ENCODE data around the gene ENOX2. TPM values are rescaled to one million over a fixed set of nuclear protein-coding genes. Genes with fewer than 3 reads are reported as not detected.

ENOX2 gene
- polyA plus RNA-seq, 1 donor from 2014 or later: 48.7 TPM

DNA sequence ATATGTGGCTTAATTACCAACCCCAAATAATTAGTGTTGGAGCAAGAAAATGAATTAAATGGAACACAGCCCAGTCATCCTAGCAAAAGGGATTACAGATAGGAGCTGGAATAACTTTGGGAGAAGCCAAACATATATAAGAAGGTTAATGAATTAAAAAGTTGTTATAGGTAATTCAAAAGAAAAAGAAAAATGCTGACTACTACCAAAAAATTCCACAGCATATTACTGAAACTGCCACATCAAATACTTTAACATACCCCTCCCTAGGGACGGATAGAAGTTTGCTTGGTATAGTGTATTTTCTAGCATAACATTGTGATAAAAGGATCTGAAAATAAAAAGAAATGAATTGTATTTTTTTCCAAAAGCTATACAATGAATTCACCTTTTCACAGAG, 99.5 kb downstream of the ENOX2 start:
- Histone ChIP-seq H4K20me1 (ENCODE audit: insufficient read depth) (no peaks in the 10 kb centered on the region), H3K27me3 (ENCODE audit: insufficient read depth, low read depth, low read length) (no peaks in the 10 kb centered on the region), H3K36me3 (ENCODE audit: insufficient read depth, low read length) (no peaks in the 10 kb centered on the region), H3K4me2 (ENCODE audit: low read length) (no peak overlapping the region), H3K79me2 (replicated peaks; ENCODE audit: insufficient read depth, low read length) (no peaks in the 10 kb centered on the region), H3K27ac (ENCODE audit: low read length) (no peak overlapping the region), H3K9me2 (ENCODE audit: insufficient read depth, low read length) (no peaks in the 10 kb centered on the region), H3F3A (ENCODE audit: insufficient read depth, low read length, poor library complexity, severe bottlenecking) (no peaks in the 10 kb centered on the region), H3K9me3 (ENCODE audit: low read length) (no peaks in the 10 kb centered on the region), H3K4me3 (ENCODE audit: low read length) (no peak overlapping the region), H2AFZ (ENCODE audit: low read depth, low read length) (no peak overlapping the region), H3K9ac (ENCODE audit: low read length) (no peak overlapping the region)
- TF ChIP-seq EP300 (conservative IDR thresholded peaks at IDR 0.05; ENCODE audit: poor library complexity, severe bottlenecking) (no peak), POLR2AphosphoS5 (IDR thresholded peaks at IDR 0.05) (no peak), SMC3 (conservative IDR thresholded peaks at IDR 0.05; ENCODE audit: poor library complexity) (no peak), EZH2 (IDR thresholded peaks at IDR 0.05; ENCODE audit: borderline replicate concordance, insufficient read depth, low read length, poor library complexity, severe bottlenecking) (no peak), RAD21 (conservative IDR thresholded peaks at IDR 0.05) (no peak)

DNA sequence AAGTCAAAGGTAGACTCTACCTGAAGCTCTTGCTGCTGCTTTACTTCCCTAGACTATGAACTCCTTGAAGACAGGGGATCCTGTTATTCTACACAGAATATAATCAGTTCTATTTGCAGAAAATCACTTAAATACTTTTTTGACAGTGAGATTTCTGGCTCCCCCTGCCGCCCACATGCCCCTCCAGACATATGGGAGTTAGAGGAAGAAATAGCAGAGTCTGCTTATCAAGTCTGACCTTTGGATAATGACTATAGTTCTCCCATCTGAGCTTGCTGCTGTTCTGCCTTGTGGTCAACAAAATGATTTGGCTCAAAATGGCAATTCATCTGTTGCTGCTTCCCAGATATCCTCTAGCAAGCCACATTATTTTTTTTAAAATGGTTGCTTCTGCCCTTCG, 101.1 kb downstream of the ENOX2 start:
- H3K9me2 ChIP-seq (ENCODE audit: insufficient read depth, low read length): no peaks in the 10 kb centered on the region
- no peaks in the 10 kb centered on the region for H3K79me2 ChIP-seq (replicated peaks; ENCODE audit: insufficient read depth, low read length)
- H3K9me3 ChIP-seq (ENCODE audit: low read length): no peaks in the 10 kb centered on the region
- H3K4me2 ChIP-seq (ENCODE audit: low read length): no peak overlapping the region
- H3K36me3 ChIP-seq (ENCODE audit: insufficient read depth, low read length): no peaks in the 10 kb centered on the region
- H3K9ac ChIP-seq (ENCODE audit: low read length): no peak overlapping the region
- H3K4me3 ChIP-seq (ENCODE audit: low read length): no peak overlapping the region
- TF ChIP-seq TAF1 (IDR thresholded peaks at IDR 0.05; ENCODE audit: low read depth) (no peak), RAD21 (conservative IDR thresholded peaks at IDR 0.05) (no peak), POLR2AphosphoS5 (IDR thresholded peaks at IDR 0.05) (no peak), MXI1 (conservative IDR thresholded peaks at IDR 0.05; ENCODE audit: poor library complexity, severe bottlenecking) (no peak), EP300 (conservative IDR thresholded peaks at IDR 0.05; ENCODE audit: poor library complexity, severe bottlenecking) (no peak), CTCF (IDR thresholded peaks at IDR 0.05; ENCODE audit: poor library complexity, severe bottlenecking) (no peak), EZH2 (IDR thresholded peaks at IDR 0.05; ENCODE audit: borderline replicate concordance, insufficient read depth, low read length, poor library complexity, severe bottlenecking) (no peak), REST (IDR thresholded peaks at IDR 0.05; ENCODE audit: borderline replicate concordance) (no peak), SMC3 (conservative IDR thresholded peaks at IDR 0.05; ENCODE audit: poor library complexity) (no peak)
- H3K27ac ChIP-seq (ENCODE audit: low read length): no peak overlapping the region
- H4K20me1 ChIP-seq (ENCODE audit: insufficient read depth): no peaks in the 10 kb centered on the region
- no peaks in the 10 kb centered on the region for H3F3A ChIP-seq (ENCODE audit: insufficient read depth, low read length, poor library complexity, severe bottlenecking)
- no peak overlapping the region for H2AFZ ChIP-seq (ENCODE audit: low read depth, low read length)
- H3K27me3 ChIP-seq (ENCODE audit: insufficient read depth, low read depth, low read length): no peaks in the 10 kb centered on the region

Measured in neural cell (in vitro differentiated cells).